Gastroesophageal sphincter (tissue), 4 donors: ENCODE data around the gene CTAG1A. TPM values are rescaled to one million over a fixed set of nuclear protein-coding genes. Genes with fewer than 3 reads are reported as not detected.
"Not testable (repeated sequence)": the region's sequence is repeated elsewhere in the genome, so short reads cannot be mapped to it uniquely, and the experiment has no call there.

Source experiments
- ATAC-seq: fragments of 150-250 bp; one replicate; pipeline ENCODE4 v1.9.1; 2016; ENCODE audit warnings: mild to moderate bottlenecking, moderate library complexity
- H3K27ac ChIP-seq, 4 donors: fragments of 200-600 bp; sonication (generic) in 3 of 4; 1 replicate in 3 of 4; 2 replicates in 1 of 4; pipeline ENCODE4 v1.5.1; 2016 to 2019
- H3K27me3 ChIP-seq: fragments of 200-600 bp; sonication (generic); one replicate; pipeline ENCODE4 v1.5.1; 2019
- H3K36me3 ChIP-seq, 2 donors: fragments of 200-600 bp; sonication (generic); one replicate each; pipeline ENCODE4 v1.5.1; 2019; ENCODE audit warnings: control low read depth in 1 of 2
- H3K4me1 ChIP-seq, 3 donors: fragments of 200-600 bp; sonication (generic); 1 replicate in 2 of 3; 2 replicates in 1 of 3; pipeline ENCODE4 v1.5.1; 2016 to 2019; ENCODE audit warnings: control low read depth in 2 of 3
- H3K4me3 ChIP-seq, 2 donors: fragments of 200-600 bp; sonication (generic); one replicate each; pipeline ENCODE4 v1.5.1; 2019; ENCODE audit warnings: mild to moderate bottlenecking in 1 of 2, moderate library complexity in 1 of 2
- H3K9me3 ChIP-seq, 3 donors: fragments of 200-600 bp; sonication (generic); one replicate each; pipeline ENCODE4 v1.5.1; 2017 to 2019; ENCODE audit warnings: control low read depth in 2 of 3
- CTCF ChIP-seq, 4 experiments: fragments of 200-600 bp in 2 of 4; fragments of 450-650 bp in 2 of 4; sonication (generic) in 1 of 4; IDR thresholded peaks; one replicate each; pipeline ENCODE4 v1.5.1; 2017 to 2019; ENCODE audit warnings: antibody characterized with exemption in 4 of 4, mild to moderate bottlenecking in 2 of 4, moderate library complexity in 2 of 4
- EP300 ChIP-seq: sonication (generic); formaldehyde crosslinking; IDR thresholded peaks from one replicate; pipeline ENCODE4 v1.6.1; 2017; ENCODE audit warnings: antibody characterized with exemption, mild to moderate bottlenecking
- POLR2A ChIP-seq, 2 donors: fragments of 450-650 bp; IDR thresholded peaks; one replicate each; pipeline ENCODE4 v1.6.1; 2017; ENCODE audit warnings: antibody characterized with exemption in 2 of 2, mild to moderate bottlenecking in 2 of 2, moderate library complexity in 1 of 2
- POLR2AphosphoS5 ChIP-seq: sonication (generic); formaldehyde crosslinking; IDR thresholded peaks from one replicate; pipeline ENCODE4 v1.6.1; 2017; ENCODE audit warnings: antibody characterized with exemption
- WGBS, 2 donors: methylation state at CpG; one replicate each; pipeline ENCODE4 v1.1.5; 2018; ENCODE audit warnings: low coverage in 1 of 2; 5-methylcytosine and 5-hydroxymethylcytosine counted together
- total RNA-seq, 4 donors: library from RNA; depleted of rRNA; stranded (reverse); fragments of >200 nt; gene quantifications; one replicate each; pipeline ENCODE4 v1.1.0, GENCODE V29; 2016

The CTAG1A gene
- total RNA-seq, result not detected

GRCh38 chrX:154584585-154585183, at the start of gene CTAG1A:
TSS of gene CTAG1A (plus strand) at chrX:154585133. CDS start at chrX:154585207, 74 bp downstream.
- H3K27ac ChIP-seq, H3K9me3 ChIP-seq, H3K27me3 ChIP-seq, H3K4me1 ChIP-seq, H3K4me3 ChIP-seq, H3K36me3 ChIP-seq: not testable (repeated sequence)
- no CpG with 5 or more reads among the region's 39 CpGs for WGBS, 2 donors
- ATAC-seq, result peak; percentile 17

- no peak overlapping the region for H3K4me3 ChIP-seq
- no peak for TF ChIP-seq POLR2AphosphoS5
- no peak for TF ChIP-seq EP300
- no peak for TF ChIP-seq CTCF (IDR thresholded peaks at IDR 0.05)
- no peak for TF ChIP-seq POLR2A (IDR thresholded peaks at IDR 0.05)
- no peak for ATAC-seq
- peaks cover 0 to 45% of the 10 kb centered on the region in 2 donors for H3K36me3 ChIP-seq
- no peak overlapping the region for H3K27ac ChIP-seq
- peaks cover 0 to 7% (median 0%) of the 10 kb centered on the region in 3 donors for H3K4me1 ChIP-seq
- H3K9me3 ChIP-seq, result no peaks in the 10 kb centered on the region
- WGBS, 2 donors, result 87% methylated on average over 3 of the region's 9 CpGs; no CpG with 5 or more reads in 1 of the 2 donors
- no peaks in the 10 kb centered on the region for H3K27me3 ChIP-seq
These were observed 49.0 kb upstream of the CTAG1A start for GRCh38 chrX:154535892-154536291.

- no peaks in the 10 kb centered on the region for H3K9me3 ChIP-seq
- TF ChIP-seq POLR2AphosphoS5 (no peak), CTCF (IDR thresholded peaks at IDR 0.05) (no peak), EP300 (no peak), POLR2A (IDR thresholded peaks at IDR 0.05) (no peak)
- 71% methylated on average over 2 of the region's 8 CpGs; no CpG with 5 or more reads in 1 of the 2 donors for WGBS, 2 donors
- no peak overlapping the region for H3K4me3 ChIP-seq
- no peaks in the 10 kb centered on the region for H3K27me3 ChIP-seq
- no peak overlapping the region for H3K27ac ChIP-seq
- no peak for ATAC-seq
- H3K4me1 ChIP-seq, result peaks cover 0 to 27% (median 8%) of the 10 kb centered on the region in 3 donors
- peaks cover 0 to 14% of the 10 kb centered on the region in 2 donors for H3K36me3 ChIP-seq
These were observed 45.9 kb upstream of the CTAG1A start for GRCh38 chrX:154539077-154539476.

- H3K9me3 ChIP-seq, H3K27ac ChIP-seq, ATAC-seq, H3K27me3 ChIP-seq, H3K4me3 ChIP-seq, H3K36me3 ChIP-seq: not testable (repeated sequence)
- peaks cover 0 to 20% (median 8%) of the 10 kb centered on the region in 3 donors for H3K4me1 ChIP-seq
- 84 to 87% methylated on average over 4 of the region's 7 CpGs for WGBS, 2 donors
These were observed 44.6 kb upstream of the CTAG1A start for GRCh38 chrX:154540365-154540764.

GRCh38 chrX:154540897-154541535, 43.9 kb upstream of the CTAG1A start:
- peaks cover 0 to 24% (median 8%) of the 10 kb centered on the region in 3 donors for H3K4me1 ChIP-seq
- H3K9me3 ChIP-seq, result no peaks in the 10 kb centered on the region
- no peaks in the 10 kb centered on the region for H3K27me3 ChIP-seq
- H3K36me3 ChIP-seq, result no peaks in the 10 kb centered on the region
- peak overlapping the region in 2 of 4 donors; percentile 67 to 80 for H3K27ac ChIP-seq
- H3K4me3 ChIP-seq, result no peak overlapping the region
- no peak for ATAC-seq
- no CpG with 5 or more reads among the region's 19 CpGs for whole genome bisulfite sequencing, 2 donors
- no peak for TF ChIP-seq POLR2AphosphoS5
- no peak for TF ChIP-seq CTCF (IDR thresholded peaks at IDR 0.05)
- TF ChIP-seq POLR2A (IDR thresholded peaks at IDR 0.05), result no peak
- no peak for TF ChIP-seq EP300

- Histone ChIP-seq H3K9me3 (no peaks in the 10 kb centered on the region), H3K27me3 (no peaks in the 10 kb centered on the region), H3K36me3 (no peaks in the 10 kb centered on the region), H3K4me1 (peaks cover 0 to 28% (median 8%) of the 10 kb centered on the region in 3 donors), H3K4me3 (no peak overlapping the region), H3K27ac (peak overlapping the region in 2 of 4 donors; percentile 67 to 80)
- no CpG with 5 or more reads among the region's 5 CpGs for WGBS, 2 donors
- ATAC-seq, result no peak
- TF ChIP-seq EP300, result no peak
- TF ChIP-seq CTCF (IDR thresholded peaks at IDR 0.05), result no peak
- no peak for TF ChIP-seq POLR2AphosphoS5
- TF ChIP-seq POLR2A (IDR thresholded peaks at IDR 0.05), result no peak
These were observed 43.4 kb upstream of the CTAG1A start for GRCh38 chrX:154541589-154541895.
